ENCODE data around the gene PCED1B.

DNA sequence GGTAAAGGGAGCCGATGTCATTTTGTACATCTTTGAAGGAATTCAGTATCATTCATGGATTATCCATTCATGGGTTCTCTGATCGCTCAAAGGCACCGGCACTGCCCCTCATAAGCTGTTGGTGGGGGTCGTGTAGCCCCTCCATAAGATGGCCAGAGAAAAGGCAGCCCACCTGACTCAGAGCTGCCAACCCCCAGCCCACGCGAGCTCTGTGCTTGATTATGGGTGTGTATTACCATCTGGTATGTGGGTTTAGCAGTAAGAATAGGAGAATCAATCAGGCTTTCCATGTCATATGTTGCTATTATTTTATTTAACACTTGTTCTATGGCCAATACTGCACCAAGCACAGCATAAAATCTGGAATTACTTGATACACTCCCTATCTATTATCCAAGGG, 32.4 kb downstream of the PCED1B start:
- TF ChIP-seq CTCF (tag by site-specific recombination; IDR thresholded peaks at IDR 0.05) (no peak), ZNF449 (tag by site-specific recombination; IDR thresholded peaks at IDR 0.05) (no peak), ZFP3 (tag by site-specific recombination; IDR thresholded peaks at IDR 0.05; ENCODE audit: low read depth) (no peak)

Data from HEK293 (cell line).